ENCODE results near the gene GPRIN1.

The GPRIN1 gene

GRCh38 chr5:176588297-176588696, 21.7 kb downstream of the GPRIN1 start (continued):
- TF ChIP-seq ZNF248 (tag by site-specific recombination; IDR thresholded peaks at IDR 0.05) (peak; percentile 52; the same call in 1 of the 2 replicates), EGR2 (tag by site-specific recombination; IDR thresholded peaks at IDR 0.05; ENCODE audit: low read depth) (0 out of 2 replicates have a peak, but pooled peaks have one; percentile 16), ZNF398 (tag by site-specific recombination; IDR thresholded peaks at IDR 0.05) (peak; percentile 32), TCF7L2 (IDR thresholded peaks at IDR 0.05; ENCODE audit: borderline replicate concordance, low read depth, low read length) (no peak), ZNF521 (tag by site-specific recombination; IDR thresholded peaks at IDR 0.05) (0 out of 2 replicates have a peak, but pooled peaks have one; percentile 17), ZNF140 (tag by site-specific recombination; IDR thresholded peaks at IDR 0.05) (0 out of 2 replicates have a peak, but pooled peaks have one; percentile 1), REPIN1 (tag by site-specific recombination; IDR thresholded peaks at IDR 0.05; ENCODE audit: low read depth) (no peak), ZNF23 (tag by site-specific recombination; IDR thresholded peaks at IDR 0.05; ENCODE audit: borderline replicate concordance) (0 out of 2 replicates have a peak, but pooled peaks have one; percentile 15), KLF1 (tag by site-specific recombination; IDR thresholded peaks at IDR 0.05) (0 out of 2 replicates have a peak, but pooled peaks have one; percentile 11), ZFP37 (tag by site-specific recombination; IDR thresholded peaks at IDR 0.05) (no peak), GLI2 (tag by site-specific recombination; IDR thresholded peaks at IDR 0.05; ENCODE audit: borderline replicate concordance, low read depth) (no peak), ZNF837 (tag by site-specific recombination; IDR thresholded peaks at IDR 0.05) (peak; percentile 47; the same call in 1 of the 2 replicates), ZSCAN4 (tag by site-specific recombination; IDR thresholded peaks at IDR 0.05) (peak; percentile 98), ZNF792 (tag by site-specific recombination; IDR thresholded peaks at IDR 0.05) (no peak), KLF7 (tag by site-specific recombination; IDR thresholded peaks at IDR 0.05; ENCODE audit: borderline replicate concordance) (no peak), ZNF580 (tag by site-specific recombination; IDR thresholded peaks at IDR 0.05) (no peak)

GRCh38 chr5:176587398-176587797, 22.6 kb downstream of the GPRIN1 start:
- no peaks in the 10 kb centered on the region for H3K9me3 ChIP-seq (ENCODE audit: control insufficient read depth, insufficient read depth, low read depth, low read length)
- POLR2A ChIA-PET, result no interaction called here
- CTCF ChIA-PET, result interaction anchor here (1.5 to 2.7 kb wide), 3 partner anchors 8 to 73 kb away, joined by 4 to 12 read pairs (median 6); no protein-coding TSS in a partner anchor
- no peak overlapping the region for H3K27ac ChIP-seq (ENCODE audit: extremely low read depth, low read depth, low read length)
- no peaks in the 10 kb centered on the region for H3K36me3 ChIP-seq (ENCODE audit: control insufficient read depth in 2 of 2, insufficient read depth in 1 of 2, low read length in 2 of 2)
- no peak overlapping the region for H3K4me3 ChIP-seq (ENCODE audit: low read depth, low read length)
- H3K4me1 ChIP-seq (ENCODE audit: control insufficient read depth, insufficient read depth, low read length), result no peaks in the 10 kb centered on the region
- no peak for TF ChIP-seq TSHZ1 (tag by site-specific recombination; IDR thresholded peaks at IDR 0.05; ENCODE audit: borderline replicate concordance)
- TF ChIP-seq ZNF660 (tag by site-specific recombination; IDR thresholded peaks at IDR 0.05), result no peak
- no peak for TF ChIP-seq ZXDB (tag by site-specific recombination; IDR thresholded peaks at IDR 0.05)
- no peak for TF ChIP-seq ZBTB6 (tag by site-specific recombination; IDR thresholded peaks at IDR 0.05)
- no peak for TF ChIP-seq ZNF513 (tag by site-specific recombination; IDR thresholded peaks at IDR 0.05)
- TF ChIP-seq ZNF239 (tag by site-specific recombination; IDR thresholded peaks at IDR 0.05), result no peak
- TF ChIP-seq KLF10 (tag by site-specific recombination; IDR thresholded peaks at IDR 0.05), result no peak
- no peak for TF ChIP-seq ZNF280C (tag by site-specific recombination; IDR thresholded peaks at IDR 0.05)
- TF ChIP-seq ZNF221 (tag by site-specific recombination; IDR thresholded peaks at IDR 0.05; ENCODE audit: borderline replicate concordance), result no peak
- TF ChIP-seq ZNF776 (tag by site-specific recombination; IDR thresholded peaks at IDR 0.05; ENCODE audit: borderline replicate concordance), result no peak
